Measurements from ENCODE around the gene SCRG1. TPM values are rescaled to one million over a fixed set of nuclear protein-coding genes. Genes with fewer than 3 reads are reported as not detected.

Gene SCRG1
- under 1 TPM in 2 of 6 donors, not detected in 4; 0.09 to 0.27 TPM for total RNA-seq

- Histone ChIP-seq H3K4me1 (no peaks in the 10 kb centered on the region), H3K27me3 (no peaks in the 10 kb centered on the region), H3K27ac (no peak within 1 kb of the TSS), H3K9me3 (no peaks in the 10 kb centered on the region), H3K4me3 (no peak within 1 kb of the TSS), H3K36me3 (peaks cover 0 to 3% (median 0%) of the 10 kb centered on the region in 4 donors)
- ATAC-seq (ENCODE audit: low FRiP score in 2 of 2) (peak in 1 of 2 donors; percentile 39), DNase-seq (no peak)
- TF ChIP-seq, protein P1, sequence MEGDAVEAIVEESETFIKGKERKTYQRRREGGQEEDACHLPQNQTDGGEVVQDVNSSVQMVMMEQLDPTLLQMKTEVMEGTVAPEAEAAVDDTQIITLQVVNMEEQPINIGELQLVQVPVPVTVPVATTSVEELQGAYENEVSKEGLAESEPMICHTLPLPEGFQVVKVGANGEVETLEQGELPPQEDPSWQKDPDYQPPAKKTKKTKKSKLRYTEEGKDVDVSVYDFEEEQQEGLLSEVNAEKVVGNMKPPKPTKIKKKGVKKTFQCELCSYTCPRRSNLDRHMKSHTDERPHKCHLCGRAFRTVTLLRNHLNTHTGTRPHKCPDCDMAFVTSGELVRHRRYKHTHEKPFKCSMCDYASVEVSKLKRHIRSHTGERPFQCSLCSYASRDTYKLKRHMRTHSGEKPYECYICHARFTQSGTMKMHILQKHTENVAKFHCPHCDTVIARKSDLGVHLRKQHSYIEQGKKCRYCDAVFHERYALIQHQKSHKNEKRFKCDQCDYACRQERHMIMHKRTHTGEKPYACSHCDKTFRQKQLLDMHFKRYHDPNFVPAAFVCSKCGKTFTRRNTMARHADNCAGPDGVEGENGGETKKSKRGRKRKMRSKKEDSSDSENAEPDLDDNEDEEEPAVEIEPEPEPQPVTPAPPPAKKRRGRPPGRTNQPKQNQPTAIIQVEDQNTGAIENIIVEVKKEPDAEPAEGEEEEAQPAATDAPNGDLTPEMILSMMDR (IDR thresholded peaks at IDR 0.05): no peak
- no peak for TF ChIP-seq POLR2AphosphoS5 (IDR thresholded peaks at IDR 0.05)
- no peak for TF ChIP-seq POLR2A (IDR thresholded peaks at IDR 0.05)
- TF ChIP-seq EP300 (IDR thresholded peaks at IDR 0.05): no peak
- WGBS, 2 donors: 62 to 77% methylated on average over 4 of the region's 4 CpGs
Measured at GRCh38 chr4:173398779-173399415, at the start of gene SCRG1. Gene SCRG1 (minus strand): TSS chr4:173399116. CDS start chr4:173391414, 7,702 bp downstream.

DNA sequence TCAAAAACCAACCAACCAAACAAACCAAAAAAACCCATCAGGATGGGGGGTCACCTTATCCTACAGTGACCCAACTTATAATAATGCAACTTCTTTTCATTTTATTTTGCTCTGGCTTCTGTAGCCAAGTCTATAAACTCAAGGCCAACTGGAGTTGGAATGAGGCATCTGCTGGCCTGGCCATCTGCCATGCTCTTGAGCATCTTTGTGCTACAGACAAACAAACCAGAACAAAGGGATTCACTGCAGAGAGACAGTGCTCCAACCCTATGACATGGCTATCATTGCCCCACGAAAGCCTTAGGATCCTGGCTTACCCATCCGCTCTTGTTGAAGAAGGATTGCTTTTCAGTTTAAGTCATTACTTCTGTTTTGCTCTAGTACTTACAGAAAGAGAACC, 49.2 kb upstream of the SCRG1 start:
- Histone ChIP-seq H3K4me3 (no peak overlapping the region), H3K9me3 (no peaks in the 10 kb centered on the region), H3K36me3 (no peaks in the 10 kb centered on the region), H3K27ac (no peak overlapping the region), H3K4me1 (no peaks in the 10 kb centered on the region), H3K27me3 (no peaks in the 10 kb centered on the region)
- TF ChIP-seq, protein P1 (IDR thresholded peaks at IDR 0.05): no peak
- TF ChIP-seq POLR2AphosphoS5 (IDR thresholded peaks at IDR 0.05): no peak
- no peak for TF ChIP-seq EP300 (IDR thresholded peaks at IDR 0.05)
- no peak for TF ChIP-seq POLR2A (IDR thresholded peaks at IDR 0.05)
- no peak for ATAC-seq (ENCODE audit: low FRiP score in 2 of 2)
- WGBS, 2 donors: 76 to 84% methylated on average over 2 of the region's 2 CpGs
- DNase-seq: no peak

- Histone ChIP-seq H3K27ac (no peak overlapping the region), H3K4me3 (no peak overlapping the region), H3K9me3 (no peaks in the 10 kb centered on the region), H3K4me1 (no peaks in the 10 kb centered on the region), H3K27me3 (no peaks in the 10 kb centered on the region), H3K36me3 (no peaks in the 10 kb centered on the region)
- TF ChIP-seq EP300 (IDR thresholded peaks at IDR 0.05): no peak
- TF ChIP-seq POLR2AphosphoS5 (IDR thresholded peaks at IDR 0.05): no peak
- TF ChIP-seq POLR2A (IDR thresholded peaks at IDR 0.05): no peak
- TF ChIP-seq, protein P1 (IDR thresholded peaks at IDR 0.05): no peak
- ATAC-seq (ENCODE audit: low FRiP score in 2 of 2): no peak
- DNase-seq: no peak
- WGBS, 2 donors: 91 to 93% methylated on average over 1 of the region's 1 CpG
Measured at GRCh38 chr4:173446416-173446815, 47.5 kb upstream of the SCRG1 start.

- no peaks in the 10 kb centered on the region for H3K36me3 ChIP-seq
- ATAC-seq (ENCODE audit: low FRiP score in 2 of 2): no peak
- H3K27me3 ChIP-seq: no peaks in the 10 kb centered on the region
- no peaks in the 10 kb centered on the region for H3K9me3 ChIP-seq
- no peak overlapping the region for H3K27ac ChIP-seq
- no peaks in the 10 kb centered on the region for H3K4me1 ChIP-seq
- TF ChIP-seq EP300 (IDR thresholded peaks at IDR 0.05) (no peak), POLR2AphosphoS5 (IDR thresholded peaks at IDR 0.05) (no peak), POLR2A (IDR thresholded peaks at IDR 0.05) (no peak)
- TF ChIP-seq, protein P1 (IDR thresholded peaks at IDR 0.05): no peak
- no peak for DNase-seq
- no peak overlapping the region for H3K4me3 ChIP-seq
Measured at GRCh38 chr4:173443121-173443520, 44.2 kb upstream of the SCRG1 start.

Measured in upper lobe of left lung (tissue), 6 donors.